GM18499 (cell line): ENCODE data around the gene SLC41A1.

ENCODE experiments used
- ATAC-seq: cut with Tn5 transposase; IDR thresholded peaks from one replicate; pipeline ENCODE4 v1.9.1; 2021; ENCODE audit warnings: moderate number of reproducible peaks; ENCODE audit not compliant: insufficient read depth, unreplicated experiment

SLC41A1 gene

DNA sequence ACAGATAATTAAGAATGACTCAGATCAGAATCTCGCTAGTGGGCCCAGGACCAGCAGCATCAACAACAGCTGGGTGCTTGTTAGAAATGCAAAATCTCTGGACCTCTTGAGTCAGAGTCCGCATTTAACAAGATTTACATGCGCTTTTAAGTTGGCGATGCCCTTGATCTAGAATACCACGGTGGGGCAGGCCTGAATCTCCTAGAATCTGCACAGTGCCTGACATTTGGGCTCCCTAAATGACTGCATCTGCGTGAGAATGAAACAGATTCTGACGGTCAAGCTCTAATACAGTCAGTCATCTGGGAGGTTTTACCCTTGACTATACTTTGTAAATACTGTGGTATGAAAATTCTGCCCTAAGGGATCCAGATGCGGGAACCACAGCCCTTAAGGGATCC lies 20.5 kb downstream of the SLC41A1 start:
- ATAC-seq: peak; percentile 48

DNA sequence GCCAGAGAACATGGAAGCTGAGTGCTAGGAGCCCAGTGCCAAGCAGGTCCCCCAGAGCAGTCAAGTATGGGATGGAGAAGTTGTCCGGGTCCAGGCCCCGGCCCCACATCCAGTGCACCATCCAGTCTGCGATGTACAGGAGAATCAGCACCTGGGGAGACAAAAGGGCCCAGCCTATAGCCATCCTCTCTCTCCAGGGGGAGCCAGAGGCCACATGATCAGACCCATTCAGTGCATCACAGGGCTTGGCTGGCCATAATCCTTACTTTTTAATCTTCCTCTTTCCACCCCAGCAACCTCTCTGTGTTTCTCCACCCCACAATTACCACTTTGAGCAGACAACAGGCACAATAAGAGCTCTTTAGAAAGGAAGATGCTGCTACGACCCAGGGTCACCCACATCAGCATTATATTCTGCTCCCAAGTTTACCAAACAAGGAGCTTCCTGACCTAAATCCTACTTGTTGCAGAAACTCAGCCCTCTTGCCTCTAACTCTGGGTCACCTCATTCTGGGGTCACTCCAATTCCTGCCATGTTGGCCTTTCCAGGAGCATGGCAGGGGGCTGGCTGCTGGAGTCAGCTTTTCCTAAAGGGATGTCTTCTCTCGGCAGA lies 21.3 kb downstream of the SLC41A1 start:
- no peak for ATAC-seq

DNA sequence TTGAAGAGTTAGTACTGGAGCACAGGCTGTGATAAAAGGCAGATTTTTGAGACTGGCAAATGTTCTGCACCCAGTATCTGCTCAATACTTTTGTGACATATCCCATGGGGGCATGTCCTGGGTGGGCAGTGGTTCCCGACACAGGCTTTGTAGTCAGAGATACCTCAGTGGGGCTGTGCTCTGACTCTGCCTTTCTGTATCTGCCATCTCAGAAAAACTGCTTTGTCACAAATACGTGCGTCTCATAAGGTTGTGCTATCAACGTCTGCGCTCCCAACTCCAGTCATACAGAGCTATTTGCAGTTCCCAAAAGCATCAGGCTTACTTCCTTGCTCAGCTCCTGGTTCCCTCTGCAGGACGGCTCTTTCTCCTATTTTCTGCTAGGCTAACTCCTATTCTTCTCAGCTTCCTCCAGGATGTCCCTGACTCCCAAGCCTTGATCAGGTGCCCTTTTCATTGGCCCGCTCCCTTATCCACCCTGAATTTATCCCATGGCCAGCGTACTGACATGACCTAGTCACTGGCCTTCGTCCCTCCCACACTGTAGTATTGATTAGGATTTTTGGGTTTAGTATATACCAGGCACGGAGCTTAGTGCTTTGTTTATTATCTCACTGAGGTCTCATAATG lies 25.6 kb downstream of the SLC41A1 start:
- no peak for ATAC-seq

DNA sequence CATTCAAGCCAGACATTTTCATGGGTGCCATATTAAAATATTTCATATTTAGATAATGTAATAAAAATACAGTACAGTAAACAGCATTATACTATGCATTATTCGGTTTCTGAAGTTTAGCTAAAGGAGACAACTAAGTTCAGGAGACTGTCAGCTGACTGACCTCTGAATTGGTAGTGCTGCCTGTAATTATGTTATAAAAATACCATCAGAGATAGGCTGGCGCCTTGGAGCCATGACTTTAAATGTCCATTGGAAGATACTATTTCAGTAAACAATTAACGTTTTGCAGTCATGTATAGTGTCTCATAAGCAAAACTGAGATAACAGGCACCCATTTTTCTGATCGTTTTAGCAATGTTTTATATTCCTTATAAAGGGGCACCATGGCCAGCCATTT lies 26.4 kb downstream of the SLC41A1 start:
- no peak for ATAC-seq

DNA sequence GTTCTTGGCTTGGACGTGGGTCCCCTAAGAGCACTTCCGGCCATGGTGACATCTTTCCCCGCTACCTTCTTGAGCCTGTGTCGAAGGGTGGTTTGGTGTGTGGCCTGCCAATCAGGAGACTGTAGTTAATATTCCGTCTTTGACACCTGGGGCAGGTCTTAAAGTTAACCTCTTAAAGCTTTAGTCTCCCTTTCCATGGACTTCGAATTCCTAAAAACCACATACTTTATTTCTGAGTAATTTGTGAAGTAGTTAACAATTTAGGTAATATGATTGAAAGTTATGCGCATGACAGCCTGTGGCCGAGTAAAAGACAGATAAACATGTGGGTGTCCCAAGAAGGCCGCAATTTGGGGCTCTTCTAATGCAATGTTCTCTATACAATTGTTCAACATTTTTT lies 27.6 kb downstream of the SLC41A1 start:
- no peak for ATAC-seq

- ATAC-seq: no peak
Measured at GRCh38 chr1:205783904-205784303, 29.1 kb downstream of the SLC41A1 start.

- ATAC-seq: no peak
Measured at GRCh38 chr1:205783433-205783795, 29.6 kb downstream of the SLC41A1 start.

- ATAC-seq: no peak
Measured at GRCh38 chr1:205782627-205783432, 30.2 kb downstream of the SLC41A1 start.

- no peak for ATAC-seq
Measured at GRCh38 chr1:205780335-205780734, 32.7 kb downstream of the SLC41A1 start.

GRCh38 chr1:205777994-205778393 lies 35.0 kb downstream of the SLC41A1 start:
- no peak for ATAC-seq

- no peak for ATAC-seq
Measured at GRCh38 chr1:205775717-205776056, 37.3 kb downstream of the SLC41A1 start.

DNA sequence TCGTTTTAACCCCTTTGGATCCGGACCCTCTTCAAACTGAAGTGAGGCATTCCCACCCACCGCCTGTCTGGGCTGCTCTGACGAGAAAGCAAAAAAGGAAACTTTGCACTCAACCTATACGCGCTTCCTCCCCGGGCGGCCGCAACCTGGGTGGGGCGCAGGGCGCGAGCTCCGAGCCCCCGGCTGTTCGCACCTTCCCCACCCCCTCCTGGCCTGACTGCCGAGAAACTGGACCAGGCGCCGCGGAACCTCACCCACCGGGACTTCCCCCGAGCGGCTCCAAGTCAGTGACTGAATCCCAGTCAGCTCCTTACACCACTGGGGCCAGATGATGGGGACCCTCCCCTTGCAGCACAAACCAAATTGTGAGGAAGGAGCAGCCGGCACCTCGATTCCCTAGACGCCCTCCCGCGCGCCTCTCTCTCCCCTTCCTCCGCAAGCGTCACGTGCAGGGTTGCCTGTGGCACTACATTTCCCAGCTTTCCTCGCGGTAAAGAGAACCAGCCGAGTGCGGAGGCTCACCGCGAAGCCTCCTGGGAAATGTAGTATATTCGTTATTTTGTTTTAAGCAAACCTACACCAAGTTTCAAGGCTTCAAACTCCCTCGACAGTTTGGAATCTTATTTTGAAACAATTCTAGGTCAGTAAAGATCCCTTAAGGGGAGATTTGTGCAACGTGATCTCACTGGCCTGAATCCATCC lies 37.8 kb downstream of the SLC41A1 start, which contains the start of gene RAB29:
RAB29 (minus strand) TSS at position 468 of the 702 bp plus-strand sequence. CDS start 526 bp downstream, outside the sequence.
- ATAC-seq: peak; percentile 59

- no peak for ATAC-seq
Measured at GRCh38 chr1:205774198-205775014, 38.6 kb downstream of the SLC41A1 start.

DNA sequence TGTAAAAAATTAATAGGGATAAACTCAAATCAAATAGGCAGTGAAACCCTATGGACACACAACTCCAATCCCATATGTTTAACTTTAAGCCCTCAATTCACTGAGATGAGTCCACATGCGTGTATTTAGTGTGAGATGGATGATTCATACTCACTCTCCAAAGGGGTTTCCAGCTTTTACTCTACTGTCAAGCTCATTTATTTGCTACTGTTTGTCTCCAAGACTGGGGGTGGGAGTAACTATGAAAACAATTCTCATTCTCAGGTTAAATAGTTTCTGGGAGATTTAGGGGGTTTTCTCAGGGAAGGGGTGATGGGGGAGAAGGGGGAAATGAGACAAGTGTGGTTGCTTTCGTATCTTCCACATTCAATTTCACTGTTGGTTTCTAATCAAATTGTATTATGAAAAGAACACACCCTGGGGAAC lies 40.4 kb downstream of the SLC41A1 start:
- no peak for ATAC-seq

DNA sequence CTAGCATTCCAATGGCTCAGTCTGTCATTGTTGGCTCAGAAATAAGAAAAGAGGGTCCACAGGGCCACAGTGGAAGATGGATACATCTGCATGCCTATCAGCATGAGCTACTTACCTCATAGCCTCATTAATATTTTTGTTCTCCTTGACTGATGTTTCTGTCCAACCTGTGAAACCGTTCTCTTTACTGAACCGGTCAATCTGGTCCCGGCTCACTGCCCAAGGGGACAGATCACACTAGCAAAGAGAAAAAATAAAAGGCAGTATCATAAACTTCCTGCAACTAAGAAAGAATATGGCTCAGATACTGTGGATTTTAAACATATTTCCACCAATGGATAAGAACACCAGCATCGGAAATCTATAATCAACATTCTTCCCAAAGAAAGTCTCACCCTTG lies 42.4 kb downstream of the SLC41A1 start:
- ATAC-seq: no peak

DNA sequence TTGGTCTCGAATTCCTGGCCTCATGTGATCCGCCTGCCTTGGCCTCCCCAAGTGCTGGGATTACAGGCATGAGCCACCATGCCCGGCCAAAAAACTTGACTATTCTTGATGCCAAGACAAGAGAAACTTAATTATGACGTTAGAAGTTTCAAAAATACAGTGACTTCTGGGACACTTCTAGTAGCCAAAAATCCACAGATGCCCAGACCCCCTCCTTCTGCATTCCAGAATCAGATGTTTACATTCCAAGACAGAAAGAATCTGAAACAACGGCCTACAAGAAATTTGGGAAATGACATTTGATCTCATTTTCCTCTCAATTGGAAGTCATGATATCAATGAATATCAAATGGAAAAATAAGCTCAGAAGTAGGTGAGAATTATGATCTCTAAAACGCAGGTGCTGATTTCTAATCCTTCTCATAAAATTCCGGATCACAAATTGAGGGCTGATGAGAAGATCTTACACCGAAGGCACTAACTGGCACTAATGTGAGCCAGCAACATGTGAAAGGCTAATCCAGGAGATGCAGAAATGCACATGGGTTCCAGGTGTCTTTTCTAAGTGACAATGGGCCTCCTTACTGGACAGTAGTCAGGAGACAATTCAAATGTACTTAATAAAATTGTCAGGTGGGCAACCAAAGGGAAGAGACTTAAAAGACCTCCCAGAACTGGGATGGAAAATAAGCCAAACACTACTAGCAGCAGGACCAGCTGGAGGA lies 43.2 kb downstream of the SLC41A1 start:
- ATAC-seq: no peak

DNA sequence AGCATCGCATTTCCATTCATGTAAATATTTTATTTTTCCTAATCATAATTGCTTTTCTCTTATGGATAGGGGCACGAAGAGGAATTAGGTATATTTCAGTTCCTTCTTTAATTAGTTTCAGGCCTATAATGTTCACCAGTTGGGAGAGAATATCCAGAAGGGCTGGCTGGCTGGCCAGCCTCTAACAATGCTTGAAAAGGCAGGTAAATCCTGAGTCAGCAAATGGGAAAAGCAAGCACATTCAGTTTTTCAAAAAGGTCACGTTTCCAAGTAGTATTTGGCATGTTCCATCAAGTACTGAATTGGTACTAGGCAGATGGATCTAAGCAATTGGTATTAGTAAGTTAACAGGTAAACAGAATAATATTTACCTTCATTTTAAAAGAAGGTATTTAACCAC lies 45.8 kb downstream of the SLC41A1 start:
- ATAC-seq: no peak

DNA sequence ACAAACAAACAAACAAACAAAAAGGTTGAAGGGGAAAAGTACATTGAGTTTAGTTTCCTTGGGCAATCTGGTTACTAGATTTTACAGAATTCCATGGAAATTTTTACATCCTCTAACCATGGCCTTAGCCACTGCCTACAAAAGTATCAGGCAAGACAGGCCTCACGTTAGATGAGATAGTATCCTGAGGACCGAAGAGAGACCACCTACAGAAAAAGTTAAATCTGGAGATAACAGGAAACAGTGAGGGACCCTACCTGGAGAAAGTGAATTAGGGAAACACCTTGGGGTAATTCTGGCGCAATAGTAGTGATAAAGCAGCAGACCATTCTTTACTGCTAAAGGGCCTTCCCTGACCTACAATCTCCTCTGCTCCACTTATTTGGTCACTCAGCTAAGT lies 46.4 kb downstream of the SLC41A1 start:
- ATAC-seq: no peak

GRCh38 chr1:205766038-205766437 lies 47.0 kb downstream of the SLC41A1 start:
- ATAC-seq: no peak
